OCI-LY7 (cell line): ENCODE results near the gene PSMF1. TPM values are rescaled to one million over a fixed set of nuclear protein-coding genes. Genes with fewer than 3 reads are reported as not detected.

Experiments
- BruUV-seq: library from RNA; stranded (reverse); fragments of 400-500 nt; replicated peaks from 2 replicates; lab custom pipeline; 2021; lab: Mats Ljungman, UMichigan
- CTCF ChIA-PET: fragments of 300-600 bp; sonication (Branson Sonifier 250); formaldehyde crosslinking; loops from one replicate; lab custom pipeline; 2022; ENCODE audit warnings: antibody characterized with exemption; ENCODE audit not compliant: unreplicated experiment; lab: Charles Lee
- POLR2A ChIA-PET: fragments of 300-600 bp; sonication (Branson Sonifier 250); formaldehyde crosslinking; loops from one replicate; lab custom pipeline; 2022; ENCODE audit warnings: antibody characterized with exemption; lab: Charles Lee
- DNase-seq: peaks from one replicate; pipeline ENCODE4 v3.0.0-alpha.2; 2015; ENCODE audit warnings: low spot score
- H2AFZ ChIP-seq: fragments of 200-600 bp; sonication (generic), shearing (Covaris generic); 2 replicates; pipeline ENCODE4 v1.6.1; 2014; ENCODE audit warnings: mild to moderate bottlenecking, antibody characterized with exemption, low read length, moderate library complexity
- H3K27ac ChIP-seq: fragments of 200-600 bp; sonication (generic); 2 replicates; pipeline ENCODE4 v1.5.1; 2014; ENCODE audit warnings: mixed run types, low read depth, mild to moderate bottlenecking, moderate library complexity, low read length, inconsistent platforms; ENCODE audit not compliant: poor library complexity, severe bottlenecking
- H3K36me3 ChIP-seq: fragments of 200-600 bp; sonication (generic); 2 replicates; pipeline ENCODE4 v1.6.1; 2014; ENCODE audit warnings: mild to moderate bottlenecking, antibody characterized with exemption, low read length, moderate library complexity, mixed read lengths; ENCODE audit not compliant: insufficient read depth
- H3K4me1 ChIP-seq: fragments of 200-600 bp; sonication (generic); 2 replicates; pipeline ENCODE4 v1.5.1; 2014; ENCODE audit warnings: mild to moderate bottlenecking, low read length; ENCODE audit not compliant: insufficient read depth, poor library complexity, severe bottlenecking
- H3K4me2 ChIP-seq: fragments of 200-600 bp; sonication (generic); 2 replicates; pipeline ENCODE4 v1.6.1; 2014; ENCODE audit warnings: mild to moderate bottlenecking, low read length
- H3K4me3 ChIP-seq: fragments of 200-600 bp; sonication (generic); 2 replicates; pipeline ENCODE4 v1.5.1; 2014; ENCODE audit warnings: mild to moderate bottlenecking, low read depth, low read length; ENCODE audit not compliant: poor library complexity, severe bottlenecking
- H3K79me2 ChIP-seq: fragments of 200-600 bp; sonication (generic); 2 replicates; pipeline ENCODE4 v1.6.1; 2016; ENCODE audit warnings: low read depth, mild to moderate bottlenecking, low read length, moderate library complexity, mixed read lengths; ENCODE audit not compliant: insufficient read depth
- H3K9me2 ChIP-seq: fragments of 200-600 bp; sonication (generic); 2 replicates; pipeline ENCODE4 v1.6.1; 2016; ENCODE audit warnings: mild to moderate bottlenecking, low read length, mixed read lengths; ENCODE audit not compliant: insufficient read depth
- H3K9me3 ChIP-seq: fragments of 200-600 bp; sonication (generic); 2 replicates; pipeline ENCODE4 v1.6.1; 2014; ENCODE audit warnings: mild to moderate bottlenecking, mixed run types, low read length, mixed read lengths
- H4K20me1 ChIP-seq: fragments of 200-600 bp; sonication (generic); 2 replicates; pipeline ENCODE4 v1.6.1; 2014; ENCODE audit warnings: mild to moderate bottlenecking, antibody characterized with exemption, low read length, moderate library complexity, mixed read lengths; ENCODE audit not compliant: insufficient read depth
- EZH2phosphoT487 ChIP-seq: fragments of 200-600 bp; sonication (generic); IDR thresholded peaks from 2 replicates; pipeline ENCODE4 v1.6.1; 2018; ENCODE audit warnings: low read depth, borderline replicate concordance, mild to moderate bottlenecking, mixed run types, antibody characterized with exemption, low read length, moderate library complexity, mixed read lengths
- intact Hi-C: fragments of 100-400 bp; cut with micrococcal nuclease; formaldehyde crosslinking; loops from one replicate; pipeline ENCODE4 v1.10.0; 2022; ENCODE audit not compliant: unreplicated experiment
- total RNA-seq, 2 experiments: library from RNA; depleted of rRNA in 1 of 2; stranded (reverse); fragments of >200 nt in 1 of 2; shearing (Covaris generic) in 1 of 2; gene quantifications; 2 replicates each; pipeline ENCODE4 v1.2.3, GENCODE V29; 2014 to 2022
- TF ChIP-seq, protein P1 (sequence below): fragments of 200-600 bp; sonication (generic); conservative IDR thresholded peaks from 2 replicates; pipeline ENCODE4 v1.5.1; 2014; ENCODE audit warnings: mild to moderate bottlenecking, antibody characterized with exemption, low read length, moderate library complexity, mixed read lengths

Gene PSMF1
- total RNA-seq, 2 experiments from 2014 or later = 34.7 to 132 TPM

DNA sequence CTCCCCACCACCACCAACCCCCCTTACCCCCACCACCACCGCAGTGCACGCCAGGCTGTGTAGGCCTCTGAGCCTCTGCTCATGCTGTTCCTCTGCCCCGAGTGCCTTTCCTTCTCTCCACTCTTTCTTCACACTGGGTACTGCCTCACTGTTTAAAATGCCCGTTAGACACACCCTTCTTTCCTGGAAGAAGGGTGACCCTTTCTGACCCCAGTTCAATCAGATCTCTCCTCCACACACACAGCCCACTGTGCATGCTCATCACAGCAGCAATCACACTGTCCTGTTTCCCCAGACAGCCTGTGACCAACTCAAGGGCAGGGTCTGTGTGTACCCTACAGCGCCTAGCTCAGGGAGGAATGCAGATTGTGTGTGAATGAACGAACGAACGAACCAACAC is 56.4 kb downstream of the PSMF1 start:
- Histone ChIP-seq H3K9me3 (no peaks in the 10 kb centered on the region), H3K4me2 (no peak overlapping the region), H3K27ac (no peak overlapping the region), H4K20me1 (no peaks in the 10 kb centered on the region), H2AFZ (no peak overlapping the region), H3K9me2 (no peaks in the 10 kb centered on the region), H3K4me3 (no peak overlapping the region), H3K4me1 (no peaks in the 10 kb centered on the region), H3K79me2 (no peaks in the 10 kb centered on the region), H3K36me3 (peaks cover 9% of the 10 kb centered on the region; the same call in 1 of the 2 replicates)
- TF ChIP-seq EZH2phosphoT487 = no peak
- TF ChIP-seq, protein P1, sequence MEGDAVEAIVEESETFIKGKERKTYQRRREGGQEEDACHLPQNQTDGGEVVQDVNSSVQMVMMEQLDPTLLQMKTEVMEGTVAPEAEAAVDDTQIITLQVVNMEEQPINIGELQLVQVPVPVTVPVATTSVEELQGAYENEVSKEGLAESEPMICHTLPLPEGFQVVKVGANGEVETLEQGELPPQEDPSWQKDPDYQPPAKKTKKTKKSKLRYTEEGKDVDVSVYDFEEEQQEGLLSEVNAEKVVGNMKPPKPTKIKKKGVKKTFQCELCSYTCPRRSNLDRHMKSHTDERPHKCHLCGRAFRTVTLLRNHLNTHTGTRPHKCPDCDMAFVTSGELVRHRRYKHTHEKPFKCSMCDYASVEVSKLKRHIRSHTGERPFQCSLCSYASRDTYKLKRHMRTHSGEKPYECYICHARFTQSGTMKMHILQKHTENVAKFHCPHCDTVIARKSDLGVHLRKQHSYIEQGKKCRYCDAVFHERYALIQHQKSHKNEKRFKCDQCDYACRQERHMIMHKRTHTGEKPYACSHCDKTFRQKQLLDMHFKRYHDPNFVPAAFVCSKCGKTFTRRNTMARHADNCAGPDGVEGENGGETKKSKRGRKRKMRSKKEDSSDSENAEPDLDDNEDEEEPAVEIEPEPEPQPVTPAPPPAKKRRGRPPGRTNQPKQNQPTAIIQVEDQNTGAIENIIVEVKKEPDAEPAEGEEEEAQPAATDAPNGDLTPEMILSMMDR = no peak
- POLR2A ChIA-PET = no interaction called here
- intact Hi-C loops = no loop called here
- CTCF ChIA-PET = no interaction called here
- no TSS peak for BruUV-seq
- DNase-seq = no peak

DNA sequence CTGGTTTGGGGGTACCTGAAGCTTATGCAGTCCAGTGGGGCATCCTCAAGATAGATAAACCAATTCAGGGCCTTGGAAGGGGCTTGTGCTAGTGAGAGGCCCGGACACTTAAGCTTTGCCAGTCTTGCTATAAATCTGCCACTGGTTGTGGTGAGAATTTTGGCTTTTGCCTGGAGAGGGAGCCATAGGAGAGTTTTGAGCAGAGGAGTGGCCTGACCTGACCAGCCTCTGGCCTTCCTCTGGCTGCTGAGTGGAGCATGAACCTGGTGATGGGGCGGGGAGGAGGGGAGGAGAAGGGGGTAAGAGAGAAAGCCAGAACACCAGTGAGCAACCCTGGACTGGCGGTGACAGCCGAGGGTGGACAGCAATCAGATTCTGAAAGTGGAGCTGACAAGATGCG is 59.3 kb downstream of the PSMF1 start:
- Histone ChIP-seq H3K4me1 (no peaks in the 10 kb centered on the region), H3K27ac (no peak overlapping the region), H3K79me2 (no peaks in the 10 kb centered on the region), H3K36me3 (no peaks in the 10 kb centered on the region), H3K9me2 (no peaks in the 10 kb centered on the region), H3K9me3 (no peaks in the 10 kb centered on the region), H3K4me2 (no peak overlapping the region), H4K20me1 (no peaks in the 10 kb centered on the region), H3K4me3 (no peak overlapping the region), H2AFZ (no peak overlapping the region)
- CTCF ChIA-PET = no interaction called here
- POLR2A ChIA-PET = no interaction called here
- no peak for DNase-seq
- TF ChIP-seq EZH2phosphoT487 = no peak
- TF ChIP-seq, protein P1 = 0 out of 2 replicates have a peak, but pooled peaks have one; percentile 15
- intact Hi-C loops = no loop called here
- no TSS peak for BruUV-seq

DNA sequence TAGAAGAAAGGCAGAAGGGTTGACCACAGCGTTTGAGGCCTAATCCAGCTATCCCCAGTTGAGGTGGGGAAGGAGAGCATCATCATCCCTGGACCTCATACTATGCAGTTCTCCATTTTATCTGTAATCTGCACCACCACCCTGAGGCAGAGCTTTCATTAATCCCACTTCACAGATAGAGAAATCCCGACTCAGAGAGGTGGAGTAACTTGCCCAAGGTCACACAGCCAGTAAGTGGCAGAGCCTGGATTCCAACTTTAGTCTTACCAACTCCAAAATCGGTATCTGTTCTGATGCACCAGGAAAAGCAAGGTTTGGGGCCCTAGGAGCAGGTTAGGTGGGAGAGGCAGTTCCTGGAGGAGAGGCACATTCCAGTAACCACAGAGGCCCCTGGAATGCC is 59.7 kb downstream of the PSMF1 start:
- no peak overlapping the region for H2AFZ ChIP-seq
- H3K27ac ChIP-seq = no peak overlapping the region
- H3K4me2 ChIP-seq = no peak overlapping the region
- POLR2A ChIA-PET = no interaction called here
- no TSS peak for BruUV-seq
- CTCF ChIA-PET = no interaction called here
- intact Hi-C loops = no loop called here
- no peaks in the 10 kb centered on the region for H3K36me3 ChIP-seq
- H4K20me1 ChIP-seq = no peaks in the 10 kb centered on the region
- no peak for DNase-seq
- no peak overlapping the region for H3K4me3 ChIP-seq
- H3K4me1 ChIP-seq = no peaks in the 10 kb centered on the region
- no peaks in the 10 kb centered on the region for H3K79me2 ChIP-seq
- TF ChIP-seq EZH2phosphoT487 = no peak
- TF ChIP-seq, protein P1 = no peak
- no peaks in the 10 kb centered on the region for H3K9me2 ChIP-seq
- H3K9me3 ChIP-seq = no peaks in the 10 kb centered on the region
